GM12878 (cell line): ENCODE measurements around the gene SETBP1. TPM values are rescaled to one million over a fixed set of nuclear protein-coding genes. Genes with fewer than 3 reads are reported as not detected.

ENCODE experiments used
- ATF3 ChIP-seq: IDR thresholded peaks from 2 replicates; pipeline ENCODE4 v1.6.1; 2011; ENCODE audit warnings: low read depth, mild to moderate bottlenecking, low read length, moderate library complexity, borderline replicate concordance; ENCODE audit errors: extremely low read depth
- CHD2 ChIP-seq: IDR thresholded peaks from 2 replicates; pipeline ENCODE4 v1.6.1; 2011; ENCODE audit warnings: low read depth, low read length, improper control_type of control experiment, borderline replicate concordance
- CREM ChIP-seq: IDR thresholded peaks from 2 replicates; pipeline ENCODE4 v1.6.1; 2014; ENCODE audit warnings: antibody characterized with exemption, low read depth
- EED ChIP-seq: sonication (generic); IDR thresholded peaks from 2 replicates; pipeline ENCODE4 v1.6.1; 2016; ENCODE audit warnings: antibody characterized with exemption, low read depth
- EP300 ChIP-seq, 2 experiments: fragments of 150-350 bp in 1 of 2; IDR thresholded peaks; 2 replicates each; pipeline ENCODE4 v1.6.1; 2011 to 2012; ENCODE audit warnings: low read depth in 2 of 2, low read length in 2 of 2, borderline replicate concordance in 1 of 2, improper control_type of control experiment in 1 of 2, inconsistent platforms in 1 of 2; ENCODE audit not compliant: control insufficient read depth in 1 of 2
- FOXM1 ChIP-seq: IDR thresholded peaks from 2 replicates; pipeline ENCODE4 v1.6.1; 2012; ENCODE audit warnings: low read depth, mild to moderate bottlenecking, inconsistent platforms, low read length, moderate library complexity
- LARP7 ChIP-seq: fragments of 450-650 bp; IDR thresholded peaks from 2 replicates; pipeline ENCODE4 v1.6.1; 2017; ENCODE audit warnings: mild to moderate bottlenecking
- MEF2A ChIP-seq: IDR thresholded peaks from 2 replicates; pipeline ENCODE4 v1.6.1; 2011; ENCODE audit warnings: low read depth, mild to moderate bottlenecking, low read length, moderate library complexity; ENCODE audit not compliant: insufficient read depth
- MEF2B ChIP-seq: fragments of 450-650 bp; IDR thresholded peaks from 2 replicates; pipeline ENCODE4 v1.6.1; 2018; ENCODE audit warnings: mild to moderate bottlenecking, moderate library complexity; ENCODE audit not compliant: partially characterized antibody, poor library complexity, severe bottlenecking
- NFIC ChIP-seq: IDR thresholded peaks from 2 replicates; pipeline ENCODE4 v1.6.1; 2012; ENCODE audit warnings: low read depth, mild to moderate bottlenecking, inconsistent platforms, low read length, moderate library complexity
- RCOR1 ChIP-seq: conservative IDR thresholded peaks from 2 replicates; pipeline ENCODE4 v1.6.1; 2012; ENCODE audit warnings: low read depth, low read length, improper control_type of control experiment
- RELB ChIP-seq: fragments of 450-650 bp; IDR thresholded peaks from 2 replicates; pipeline ENCODE4 v1.6.1; 2017; ENCODE audit warnings: low read depth, mild to moderate bottlenecking, moderate library complexity
- RUNX3 ChIP-seq: IDR thresholded peaks from 2 replicates; pipeline ENCODE4 v1.6.1; 2012; ENCODE audit warnings: low read length, inconsistent platforms
- SIN3A ChIP-seq: IDR thresholded peaks from 2 replicates; pipeline ENCODE4 v1.6.1; 2012; ENCODE audit warnings: low read depth, low read length, improper control_type of control experiment
- SMC3 ChIP-seq: IDR thresholded peaks from 2 replicates; pipeline ENCODE4 v1.6.1; 2011; ENCODE audit warnings: low read length, improper control_type of control experiment, borderline replicate concordance
- SRF ChIP-seq, 2 experiments: IDR thresholded peaks; 2 replicates each; pipeline ENCODE4 v1.6.1; 2011; ENCODE audit warnings: low read depth in 2 of 2, low read length in 2 of 2, mild to moderate bottlenecking in 1 of 2, moderate library complexity in 1 of 2
- STAT1 ChIP-seq: fragments of 450-650 bp; conservative IDR thresholded peaks from 2 replicates; pipeline ENCODE4 v1.6.1; 2014; ENCODE audit warnings: antibody characterized with exemption, mild to moderate bottlenecking
- STAT3 ChIP-seq: IDR thresholded peaks from 2 replicates; pipeline ENCODE4 v1.6.1; 2011; ENCODE audit warnings: low read depth, low read length, improper control_type of control experiment
- TAF1 ChIP-seq: IDR thresholded peaks from 2 replicates; pipeline ENCODE4 v1.6.1; 2011; ENCODE audit warnings: mild to moderate bottlenecking, low read depth, low read length, borderline replicate concordance
- TBL1XR1 ChIP-seq: IDR thresholded peaks from 2 replicates; pipeline ENCODE4 v1.6.1; 2012; ENCODE audit warnings: low read depth, low read length, improper control_type of control experiment
- TCF12 ChIP-seq: IDR thresholded peaks from 2 replicates; pipeline ENCODE4 v1.6.1; 2011; ENCODE audit warnings: low read depth, mild to moderate bottlenecking, low read length
- ZNF384 ChIP-seq: IDR thresholded peaks from 2 replicates; pipeline ENCODE4 v1.6.1; 2012; ENCODE audit warnings: low read depth, mild to moderate bottlenecking, low read length, improper control_type of control experiment, borderline replicate concordance
- polyA plus RNA-seq, 11 experiments: library from polyadenylated mRNA; depleted of rRNA in 4 of 11; unstranded in 6 of 11; stranded (reverse) in 5 of 11; fragments of >200 nt; fragmentation: Nextera tagmentation in 4 of 11; fragmentation: Illumina TruSeq in 1 of 11; extraction: Ambion mirVana in 4 of 11; extraction: Trizol in 1 of 11; gene quantifications; 1 replicate in 1 of 11; 2 replicates in 10 of 11; pipeline versions ENCODE4 v1.2.1 to v1.2.3, GENCODE V29; 2011 to 2016; ENCODE audit warnings: inconsistent platforms in 2 of 11, missing spikeins in 2 of 11, low read depth in 1 of 11
- total RNA-seq, 4 experiments: library from RNA; depleted of rRNA in 3 of 4; stranded (reverse); fragments of >200 nt in 3 of 4; fragmentation: Illumina TruSeq in 1 of 4; extraction: Trizol in 1 of 4; gene quantifications; 2 replicates each; pipeline versions ENCODE4 v1.2.1 to v1.2.3, GENCODE V29; 2013 to 2021
- TF ChIP-seq, protein P1 (sequence below): fragments of 450-650 bp; formaldehyde crosslinking; IDR thresholded peaks from 2 replicates; pipeline ENCODE4 v1.4.0; 2020; ENCODE audit warnings: mild to moderate bottlenecking, moderate library complexity
- TF ChIP-seq, protein P2 (sequence below): IDR thresholded peaks from 2 replicates; pipeline ENCODE4 v1.6.1; 2011; ENCODE audit warnings: low read depth, low read length, improper control_type of control experiment, borderline replicate concordance

SETBP1 gene
- total and polyA plus RNA-seq, 10 of the 15 experiments (the other 5 are each of a cell fraction or from before 2014, with no cell fraction given), result 0.99 to 29.7 (median 8.3) TPM

DNA sequence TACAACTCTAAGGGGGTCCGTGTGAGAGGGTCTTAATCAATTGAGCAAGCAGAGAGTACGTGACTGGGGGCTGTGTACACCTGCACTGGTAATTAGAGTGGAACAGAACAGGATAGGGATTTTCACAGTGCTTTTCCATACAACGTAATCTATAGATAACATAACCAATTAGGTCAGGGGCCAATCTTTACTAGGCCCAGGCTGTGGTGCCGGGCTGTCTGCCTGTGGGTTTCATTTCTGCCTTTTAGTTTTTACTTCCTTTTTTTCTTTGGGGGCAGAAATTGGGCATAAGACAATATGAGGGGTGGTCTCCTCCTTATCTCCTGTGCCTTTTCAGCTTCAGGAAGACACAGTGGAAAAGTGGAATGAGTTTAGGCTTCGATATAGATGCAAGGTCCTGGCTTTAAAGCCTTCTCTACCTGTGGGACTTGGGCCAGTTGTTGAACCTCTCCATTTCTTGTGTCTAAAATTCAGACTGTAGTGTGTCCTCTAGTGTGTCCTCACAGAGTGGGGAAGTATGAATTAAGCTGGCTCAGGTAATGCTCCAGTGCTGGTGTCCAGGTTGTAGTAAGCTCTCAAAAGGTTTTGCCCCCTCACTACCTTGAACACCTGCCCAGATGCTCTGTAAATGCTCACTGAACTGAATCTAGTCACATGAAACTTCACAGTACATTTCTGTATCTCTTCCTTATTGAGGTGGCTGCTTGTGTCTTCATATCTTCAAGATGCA, 422.8 kb downstream of the SETBP1 start (continued):
- TF ChIP-seq NFIC (peak; percentile 74), EED (peak; percentile 79), SMC3 (no peak), TBL1XR1 (no peak), MEF2A (0 out of 2 replicates have a peak, but pooled peaks have one; percentile 12), CREM (peak; percentile 53; the same call in 1 of the 2 replicates), TCF12 (0 out of 2 replicates have a peak, but pooled peaks have one; percentile 52), RUNX3 (peak; percentile 88), ATF3 (no peak), LARP7 (no peak), SIN3A (no peak), RCOR1 (peak; percentile 85; the same call in 1 of the 2 replicates), EP300 (IDR thresholded peaks at IDR 0.05; ENCODE audit: borderline replicate concordance in 1 of 2, control insufficient read depth in 1 of 2, low read depth in 2 of 2, low read length in 2 of 2) (peak; percentile 76 to 88; a peak in 2 of 4 replicates), MEF2B (peak; percentile 68), FOXM1 (no peak), RELB (peak; percentile 82), STAT3 (no peak), CHD2 (peak; percentile 48; the same call in 1 of the 2 replicates), SRF (IDR thresholded peaks at IDR 0.05; ENCODE audit: low read depth in 2 of 2, low read length in 2 of 2) (no peak), TAF1 (no peak), STAT1 (no peak; the same call in 1 of the 2 replicates), ZNF384 (no peak)
- TF ChIP-seq, protein P1, sequence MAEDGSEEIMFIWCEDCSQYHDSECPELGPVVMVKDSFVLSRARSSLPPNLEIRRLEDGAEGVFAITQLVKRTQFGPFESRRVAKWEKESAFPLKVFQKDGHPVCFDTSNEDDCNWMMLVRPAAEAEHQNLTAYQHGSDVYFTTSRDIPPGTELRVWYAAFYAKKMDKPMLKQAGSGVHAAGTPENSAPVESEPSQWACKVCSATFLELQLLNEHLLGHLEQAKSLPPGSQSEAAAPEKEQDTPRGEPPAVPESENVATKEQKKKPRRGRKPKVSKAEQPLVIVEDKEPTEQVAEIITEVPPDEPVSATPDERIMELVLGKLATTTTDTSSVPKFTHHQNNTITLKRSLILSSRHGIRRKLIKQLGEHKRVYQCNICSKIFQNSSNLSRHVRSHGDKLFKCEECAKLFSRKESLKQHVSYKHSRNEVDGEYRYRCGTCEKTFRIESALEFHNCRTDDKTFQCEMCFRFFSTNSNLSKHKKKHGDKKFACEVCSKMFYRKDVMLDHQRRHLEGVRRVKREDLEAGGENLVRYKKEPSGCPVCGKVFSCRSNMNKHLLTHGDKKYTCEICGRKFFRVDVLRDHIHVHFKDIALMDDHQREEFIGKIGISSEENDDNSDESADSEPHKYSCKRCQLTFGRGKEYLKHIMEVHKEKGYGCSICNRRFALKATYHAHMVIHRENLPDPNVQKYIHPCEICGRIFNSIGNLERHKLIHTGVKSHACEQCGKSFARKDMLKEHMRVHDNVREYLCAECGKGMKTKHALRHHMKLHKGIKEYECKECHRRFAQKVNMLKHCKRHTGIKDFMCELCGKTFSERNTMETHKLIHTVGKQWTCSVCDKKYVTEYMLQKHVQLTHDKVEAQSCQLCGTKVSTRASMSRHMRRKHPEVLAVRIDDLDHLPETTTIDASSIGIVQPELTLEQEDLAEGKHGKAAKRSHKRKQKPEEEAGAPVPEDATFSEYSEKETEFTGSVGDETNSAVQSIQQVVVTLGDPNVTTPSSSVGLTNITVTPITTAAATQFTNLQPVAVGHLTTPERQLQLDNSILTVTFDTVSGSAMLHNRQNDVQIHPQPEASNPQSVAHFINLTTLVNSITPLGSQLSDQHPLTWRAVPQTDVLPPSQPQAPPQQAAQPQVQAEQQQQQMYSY (CRISPR knock-in tag), result no peak
- TF ChIP-seq, protein P2, sequence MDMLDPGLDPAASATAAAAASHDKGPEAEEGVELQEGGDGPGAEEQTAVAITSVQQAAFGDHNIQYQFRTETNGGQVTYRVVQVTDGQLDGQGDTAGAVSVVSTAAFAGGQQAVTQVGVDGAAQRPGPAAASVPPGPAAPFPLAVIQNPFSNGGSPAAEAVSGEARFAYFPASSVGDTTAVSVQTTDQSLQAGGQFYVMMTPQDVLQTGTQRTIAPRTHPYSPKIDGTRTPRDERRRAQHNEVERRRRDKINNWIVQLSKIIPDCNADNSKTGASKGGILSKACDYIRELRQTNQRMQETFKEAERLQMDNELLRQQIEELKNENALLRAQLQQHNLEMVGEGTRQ, result no peak
